RWPE2 (cell line): ENCODE data around the gene C10orf120.

ENCODE experiments used
- ATAC-seq: fragments of 200-7000 bp; cut with Tn5 transposase; 3 replicates; pipeline ENCODE4 v1.9.1; 2021; ENCODE audit warnings: low read depth
- DNase-seq: peaks from one replicate; pipeline ENCODE4 v3.0.0-alpha.2; 2020; ENCODE audit warnings: low spot score
- H3K27ac ChIP-seq: fragments of 450-650 bp; 2 replicates; pipeline ENCODE4 v1.5.1; 2017; ENCODE audit warnings: mild to moderate bottlenecking; ENCODE audit not compliant: poor library complexity, severe bottlenecking
- H3K27me3 ChIP-seq: fragments of 250-450 bp; sonication (Bioruptor Pico); 2 replicates; pipeline ENCODE4 v1.5.1; 2021; ENCODE audit warnings: mild to moderate bottlenecking, moderate library complexity; ENCODE audit not compliant: insufficient read depth, poor library complexity, severe bottlenecking
- H3K36me3 ChIP-seq: fragments of 250-450 bp; sonication (Bioruptor Pico); 2 replicates; pipeline ENCODE4 v1.5.1; 2020; ENCODE audit warnings: low read depth, mild to moderate bottlenecking, moderate library complexity
- H3K4me1 ChIP-seq: fragments of 250-450 bp; sonication (Bioruptor Pico); 2 replicates; pipeline ENCODE4 v1.5.1; 2021; ENCODE audit warnings: mild to moderate bottlenecking, moderate library complexity; ENCODE audit not compliant: insufficient read depth, poor library complexity, severe bottlenecking
- H3K4me3 ChIP-seq: fragments of 250-450 bp; sonication (Bioruptor Pico); 2 replicates; pipeline ENCODE4 v1.5.1; 2021; ENCODE audit warnings: mild to moderate bottlenecking, moderate library complexity; ENCODE audit not compliant: severe bottlenecking
- H3K9me3 ChIP-seq: fragments of 250-450 bp; sonication (Bioruptor Pico); 2 replicates; pipeline ENCODE4 v1.5.1; 2021; ENCODE audit warnings: mild to moderate bottlenecking, moderate library complexity; ENCODE audit not compliant: severe bottlenecking
- TF ChIP-seq, protein P1 (sequence below): fragments of 450-650 bp; IDR thresholded peaks from one replicate; pipeline ENCODE4 v1.5.1; 2017; ENCODE audit warnings: mild to moderate bottlenecking, moderate library complexity; ENCODE audit not compliant: poor library complexity, severe bottlenecking

C10orf120 gene

GRCh38 chr10:122660696-122661095 is 39.0 kb downstream of the C10orf120 start:
- H3K27ac ChIP-seq = no peak overlapping the region
- no peak for ATAC-seq

DNA sequence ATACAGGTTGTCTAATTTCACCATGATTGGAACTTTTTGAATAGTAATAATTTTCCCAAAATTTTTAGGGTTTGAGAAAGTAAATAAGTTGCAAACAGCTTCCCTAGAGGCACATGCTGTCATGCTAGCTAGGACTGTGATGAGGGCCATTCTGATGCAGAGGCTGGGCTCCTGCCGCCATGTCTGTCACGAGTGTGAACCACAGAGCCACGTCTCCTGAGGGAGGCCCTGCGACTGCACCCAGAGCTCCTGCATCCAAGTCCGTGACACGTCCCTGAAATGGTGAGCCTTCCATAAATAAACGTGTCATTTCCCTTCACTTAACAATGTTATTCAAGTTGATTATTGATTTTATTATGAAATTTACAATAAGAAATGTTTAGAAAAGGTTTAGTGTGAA is 40.0 kb downstream of the C10orf120 start:
- Histone ChIP-seq H3K9me3 (no peaks in the 10 kb centered on the region), H3K27me3 (no peaks in the 10 kb centered on the region), H3K4me3 (no peak overlapping the region), H3K27ac (no peak overlapping the region), H3K4me1 (no peaks in the 10 kb centered on the region), H3K36me3 (no peaks in the 10 kb centered on the region)
- TF ChIP-seq, protein P1, sequence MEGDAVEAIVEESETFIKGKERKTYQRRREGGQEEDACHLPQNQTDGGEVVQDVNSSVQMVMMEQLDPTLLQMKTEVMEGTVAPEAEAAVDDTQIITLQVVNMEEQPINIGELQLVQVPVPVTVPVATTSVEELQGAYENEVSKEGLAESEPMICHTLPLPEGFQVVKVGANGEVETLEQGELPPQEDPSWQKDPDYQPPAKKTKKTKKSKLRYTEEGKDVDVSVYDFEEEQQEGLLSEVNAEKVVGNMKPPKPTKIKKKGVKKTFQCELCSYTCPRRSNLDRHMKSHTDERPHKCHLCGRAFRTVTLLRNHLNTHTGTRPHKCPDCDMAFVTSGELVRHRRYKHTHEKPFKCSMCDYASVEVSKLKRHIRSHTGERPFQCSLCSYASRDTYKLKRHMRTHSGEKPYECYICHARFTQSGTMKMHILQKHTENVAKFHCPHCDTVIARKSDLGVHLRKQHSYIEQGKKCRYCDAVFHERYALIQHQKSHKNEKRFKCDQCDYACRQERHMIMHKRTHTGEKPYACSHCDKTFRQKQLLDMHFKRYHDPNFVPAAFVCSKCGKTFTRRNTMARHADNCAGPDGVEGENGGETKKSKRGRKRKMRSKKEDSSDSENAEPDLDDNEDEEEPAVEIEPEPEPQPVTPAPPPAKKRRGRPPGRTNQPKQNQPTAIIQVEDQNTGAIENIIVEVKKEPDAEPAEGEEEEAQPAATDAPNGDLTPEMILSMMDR = no peak
- DNase-seq = no peak
- no peak for ATAC-seq

More at GRCh38 chr10:122660696-122661095, 39.0 kb downstream of the C10orf120 start:
- DNase-seq = no peak
- Histone ChIP-seq H3K4me3 (no peak overlapping the region), H3K27me3 (no peaks in the 10 kb centered on the region), H3K9me3 (no peaks in the 10 kb centered on the region), H3K4me1 (no peaks in the 10 kb centered on the region), H3K36me3 (no peaks in the 10 kb centered on the region)
- TF ChIP-seq, protein P1 = no peak

DNA sequence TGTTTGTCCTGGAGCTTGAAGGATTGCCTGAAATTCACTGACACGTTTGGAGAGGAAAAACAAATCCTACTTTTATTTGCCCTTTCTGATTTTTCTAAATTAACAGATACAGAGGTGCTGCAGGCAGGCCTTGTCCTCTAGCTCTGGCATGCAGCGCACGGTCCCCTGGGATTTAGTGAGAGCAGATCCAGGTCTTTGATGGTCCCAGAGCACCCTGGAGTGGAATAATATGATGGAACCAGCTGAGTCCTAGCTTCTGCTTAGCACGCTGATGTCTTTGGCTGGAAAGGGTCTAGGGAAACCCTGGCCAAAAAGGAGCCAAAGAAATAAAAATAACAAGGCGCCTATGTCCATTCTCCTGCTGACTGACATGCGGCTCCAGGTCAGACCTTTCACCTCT is 40.5 kb downstream of the C10orf120 start:
- no peak for ATAC-seq
- Histone ChIP-seq H3K4me3 (no peak overlapping the region), H3K36me3 (no peaks in the 10 kb centered on the region), H3K4me1 (no peaks in the 10 kb centered on the region), H3K9me3 (no peaks in the 10 kb centered on the region), H3K27ac (no peak overlapping the region), H3K27me3 (peaks cover 3% of the 10 kb centered on the region)
- no peak for DNase-seq
- TF ChIP-seq, protein P1 = no peak

DNA sequence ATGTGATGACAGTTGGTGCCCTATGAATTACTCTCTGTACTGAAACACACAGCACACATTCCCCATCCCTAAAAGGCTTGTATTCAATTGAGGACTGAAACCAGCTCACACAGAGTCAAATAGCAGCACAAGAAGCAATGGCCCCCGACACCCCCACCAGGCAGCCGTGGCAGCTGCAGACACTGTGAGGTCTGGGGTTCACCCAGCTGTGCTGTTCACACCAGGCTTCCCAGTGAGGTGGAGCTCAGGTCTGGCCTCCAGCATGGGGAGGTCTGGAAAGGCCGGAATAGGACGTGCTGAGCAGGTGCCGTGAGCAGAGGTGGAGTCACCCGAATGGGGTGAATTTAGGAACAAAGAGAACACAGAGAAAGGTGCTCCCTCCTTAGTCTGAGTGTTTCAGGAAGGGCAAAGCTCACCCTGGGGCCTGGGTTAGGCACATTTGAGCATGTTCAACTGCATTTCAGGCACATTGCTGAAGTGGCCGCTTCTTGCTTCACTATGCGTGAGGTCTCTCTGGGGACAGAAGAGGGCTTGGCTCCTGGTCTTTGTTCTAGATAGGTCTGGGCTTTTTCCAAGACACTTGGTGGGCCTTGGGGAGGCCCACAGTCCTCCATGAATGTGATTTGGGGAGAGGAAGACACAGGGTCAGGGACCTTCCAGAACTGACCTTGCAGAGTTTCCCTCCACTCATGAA is 41.1 kb downstream of the C10orf120 start:
- ATAC-seq = no peak
- H3K4me1 ChIP-seq = no peaks in the 10 kb centered on the region
- peaks cover 4% of the 10 kb centered on the region for H3K27me3 ChIP-seq
- H3K27ac ChIP-seq = no peak overlapping the region
- no peak overlapping the region for H3K4me3 ChIP-seq
- DNase-seq = no peak
- H3K36me3 ChIP-seq = no peaks in the 10 kb centered on the region
- no peaks in the 10 kb centered on the region for H3K9me3 ChIP-seq
- TF ChIP-seq, protein P1 = no peak

GRCh38 chr10:122657729-122658128 is 41.9 kb downstream of the C10orf120 start:
- H3K4me1 ChIP-seq = no peaks in the 10 kb centered on the region
- TF ChIP-seq, protein P1 = no peak
- H3K4me3 ChIP-seq = no peak overlapping the region
- DNase-seq (no peak), ATAC-seq (no peak)
- H3K27ac ChIP-seq = no peak overlapping the region
- H3K27me3 ChIP-seq = peaks cover 4% of the 10 kb centered on the region
- H3K9me3 ChIP-seq = no peaks in the 10 kb centered on the region
- H3K36me3 ChIP-seq = no peaks in the 10 kb centered on the region
